Spleen (tissue), 11 donors: ENCODE results near the gene MBNL1. TPM values are rescaled to one million over a fixed set of nuclear protein-coding genes. Genes with fewer than 3 reads are reported as not detected.
"Not testable (repeated sequence)": the region's sequence is repeated elsewhere in the genome, so short reads cannot be mapped to it uniquely, and the experiment has no call there.

Source experiments
- DNase-seq: peaks from one replicate; pipeline ENCODE4 v3.0.0-alpha.2; 2020
- H3K27ac ChIP-seq, 8 donors: fragments of 200-600 bp; sonication (generic) in 7 of 8; 1 replicate in 4 of 8; 2 replicates in 4 of 8; pipeline versions ENCODE4 v1.5.0 to v1.8.0; 2016 to 2021; ENCODE audit warnings: inconsistent platforms in 4 of 8, mild to moderate bottlenecking in 4 of 8, moderate library complexity in 1 of 8
- H3K27me3 ChIP-seq, 7 donors: fragments of 200-600 bp; sonication (generic) in 6 of 7; replicated peaks in 1 of 7; 1 replicate in 4 of 7; 2 replicates in 3 of 7; pipeline versions ENCODE4 v1.5.0 to v1.8.0; 2016 to 2021; ENCODE audit warnings: inconsistent platforms in 3 of 7, mild to moderate bottlenecking in 1 of 7
- H3K36me3 ChIP-seq, 6 donors: fragments of 200-600 bp; sonication (generic) in 5 of 6; 1 replicate in 4 of 6; 2 replicates in 2 of 6; pipeline versions ENCODE4 v1.5.0 to v1.8.0; 2016 to 2021; ENCODE audit warnings: inconsistent platforms in 2 of 6
- H3K4me1 ChIP-seq, 6 donors: fragments of 200-600 bp; sonication (generic) in 5 of 6; 1 replicate in 3 of 6; 2 replicates in 3 of 6; pipeline versions ENCODE4 v1.5.0 to v1.8.0; 2016 to 2021; ENCODE audit warnings: inconsistent platforms in 3 of 6
- H3K4me3 ChIP-seq, 8 donors: fragments of 200-600 bp; sonication (generic) in 7 of 8; 1 replicate in 4 of 8; 2 replicates in 4 of 8; pipeline versions ENCODE4 v1.5.0 to v1.8.0; 2016 to 2021; ENCODE audit warnings: inconsistent platforms in 4 of 8, mild to moderate bottlenecking in 4 of 8, moderate library complexity in 2 of 8
- H3K9me3 ChIP-seq, 8 donors: fragments of 200-600 bp; sonication (generic) in 7 of 8; 1 replicate in 4 of 8; 2 replicates in 4 of 8; pipeline versions ENCODE4 v1.5.0 to v1.8.0; 2016 to 2021; ENCODE audit warnings: inconsistent platforms in 4 of 8
- POLR2A ChIP-seq, 3 donors: fragments of 450-650 bp; IDR thresholded peaks; one replicate each; pipeline ENCODE4 v1.5.1; 2017; ENCODE audit warnings: antibody characterized with exemption in 3 of 3, mild to moderate bottlenecking in 1 of 3
- POLR2AphosphoS5 ChIP-seq, 3 donors: sonication (generic); formaldehyde crosslinking; IDR thresholded peaks; one replicate each; pipeline ENCODE4 v1.5.1; 2017; ENCODE audit warnings: antibody characterized with exemption in 3 of 3
- WGBS, 5 donors: extraction: QIAGEN DNeasy Blood & Tissue Kit in 3 of 5; methylation state at CpG; one replicate each; pipeline versions ENCODE4 v1.1.5 to v1.1.7; 2013 to 2018; 5-methylcytosine and 5-hydroxymethylcytosine counted together
- intact Hi-C: fragments of 100-400 bp; cut with DNase I; formaldehyde crosslinking; loops from one replicate; pipeline ENCODE4 v1.15.0; 2023; ENCODE audit warnings: low total_unique reads
- polyA plus RNA-seq, 3 donors: library from polyadenylated mRNA; stranded (reverse); fragments of 200-250 nt; gene quantifications; one replicate each; pipeline ENCODE4 v1.2.1, GENCODE V29; 2013
- total RNA-seq, 7 donors: library from RNA; depleted of rRNA in 3 of 7; stranded (reverse); fragments of >200 nt in 3 of 7; fragmentation: NEBNext Ultra II Directional in 4 of 7; extraction: Animal tissue kit (Norgen Biotek cat#: 25700) in 4 of 7; gene quantifications; one replicate each; pipeline versions ENCODE4 v1.1.0 to v1.2.1, GENCODE V29; 2016 to 2021
- TF ChIP-seq, protein P1 (sequence below), 11 experiments: fragments of 200-600 bp in 7 of 11; fragments of 450-650 bp in 4 of 11; sonication (generic) in 4 of 11; IDR thresholded peaks in 8 of 11; conservative IDR thresholded peaks in 3 of 11; 1 replicate in 7 of 11; 2 replicates in 4 of 11; pipeline versions ENCODE4 v1.4.0 to v1.8.0; 2016 to 2021; ENCODE audit warnings: antibody characterized with exemption in 11 of 11, inconsistent platforms in 4 of 11, mild to moderate bottlenecking in 1 of 11
- donor health status: healthy with polysubstance abuse.
- donor health status: DM: no; HTN: no; CAD: no; lungs with moderate emphysema.
- donor health status: DM: no; HTN: no; CAD: no.
- donor health status: Bipolar disorder and iron deficiency.
- donor health status: healthy.
- donor health status: DM: no; HTN: no; CAD: no.
- donor health status: DM: yes; HTN: yes; CAD: no.

The MBNL1 gene
- total and polyA plus RNA-seq, 10 donors, result 64.7 to 491 (median 296) TPM

DNA sequence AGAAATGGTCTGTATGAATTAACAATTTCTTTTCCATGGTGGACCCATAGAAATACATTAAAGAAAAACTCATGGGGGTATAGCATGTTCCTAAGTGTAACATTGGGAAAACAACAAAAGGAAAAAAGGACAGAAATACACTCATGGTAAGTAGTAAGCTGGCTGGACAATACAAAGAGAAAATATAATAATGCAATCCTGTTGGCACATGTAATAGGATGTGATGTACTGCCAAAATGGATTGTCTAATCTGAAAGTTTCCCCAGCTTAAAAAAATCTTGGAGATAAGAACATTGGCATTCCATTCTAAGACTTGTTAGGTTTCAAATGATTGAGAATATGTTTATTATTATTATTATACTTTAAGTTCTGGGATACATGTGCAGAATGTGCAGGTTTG is 128.1 kb downstream of the MBNL1 start:
- Histone ChIP-seq H3K27me3 (no peaks in the 10 kb centered on the region), H3K4me3 (no peak overlapping the region), H3K4me1 (peaks cover 30 to 99% (median 74%) of the 10 kb centered on the region in 6 donors), H3K27ac (peak overlapping the region in 1 of 8 donors; percentile 20), H3K36me3 (peaks cover 0 to 36% (median 5%) of the 10 kb centered on the region in 6 donors), H3K9me3 (peaks cover 0 to 3% (median 0%) of the 10 kb centered on the region in 8 donors)
- no peak for DNase-seq
- TF ChIP-seq, protein P1, sequence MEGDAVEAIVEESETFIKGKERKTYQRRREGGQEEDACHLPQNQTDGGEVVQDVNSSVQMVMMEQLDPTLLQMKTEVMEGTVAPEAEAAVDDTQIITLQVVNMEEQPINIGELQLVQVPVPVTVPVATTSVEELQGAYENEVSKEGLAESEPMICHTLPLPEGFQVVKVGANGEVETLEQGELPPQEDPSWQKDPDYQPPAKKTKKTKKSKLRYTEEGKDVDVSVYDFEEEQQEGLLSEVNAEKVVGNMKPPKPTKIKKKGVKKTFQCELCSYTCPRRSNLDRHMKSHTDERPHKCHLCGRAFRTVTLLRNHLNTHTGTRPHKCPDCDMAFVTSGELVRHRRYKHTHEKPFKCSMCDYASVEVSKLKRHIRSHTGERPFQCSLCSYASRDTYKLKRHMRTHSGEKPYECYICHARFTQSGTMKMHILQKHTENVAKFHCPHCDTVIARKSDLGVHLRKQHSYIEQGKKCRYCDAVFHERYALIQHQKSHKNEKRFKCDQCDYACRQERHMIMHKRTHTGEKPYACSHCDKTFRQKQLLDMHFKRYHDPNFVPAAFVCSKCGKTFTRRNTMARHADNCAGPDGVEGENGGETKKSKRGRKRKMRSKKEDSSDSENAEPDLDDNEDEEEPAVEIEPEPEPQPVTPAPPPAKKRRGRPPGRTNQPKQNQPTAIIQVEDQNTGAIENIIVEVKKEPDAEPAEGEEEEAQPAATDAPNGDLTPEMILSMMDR (IDR thresholded peaks at IDR 0.05 in 8 of 11, conservative IDR thresholded peaks at IDR 0.05 in 3 of 11), result no peak
- TF ChIP-seq POLR2A (IDR thresholded peaks at IDR 0.05) (no peak), POLR2AphosphoS5 (IDR thresholded peaks at IDR 0.05) (no peak)
- intact Hi-C loops, result no loop called here

DNA sequence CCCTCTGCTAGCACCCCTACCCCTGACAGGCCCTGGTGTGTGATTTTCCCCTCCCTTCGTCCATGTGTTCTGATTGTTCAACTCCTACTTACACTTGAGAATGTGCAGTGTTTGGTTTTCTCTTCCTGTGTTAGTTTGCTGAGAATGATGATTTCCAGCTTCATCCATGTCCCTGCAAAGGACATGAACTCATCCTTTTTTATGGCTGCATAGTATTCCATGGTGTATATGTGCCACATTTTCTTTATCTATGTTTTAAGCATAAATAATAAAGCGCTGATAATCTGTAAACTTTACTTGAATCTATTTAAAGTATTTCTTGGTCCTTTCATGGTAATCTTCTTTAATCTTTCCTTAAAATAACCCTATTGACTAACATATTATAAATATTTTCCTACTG is 128.6 kb downstream of the MBNL1 start:
- TF ChIP-seq POLR2AphosphoS5 (IDR thresholded peaks at IDR 0.05), result peak in 1 of 3 donors; percentile 32

GRCh38 chr3:152398495-152398894 is 129.8 kb downstream of the MBNL1 start:
- Histone ChIP-seq H3K27me3 (no peaks in the 10 kb centered on the region), H3K4me1 (peaks cover 33 to 99% (median 77%) of the 10 kb centered on the region in 6 donors), H3K36me3 (peaks cover 0 to 36% (median 5%) of the 10 kb centered on the region in 6 donors), H3K9me3 (peaks cover 0 to 3% (median 0%) of the 10 kb centered on the region in 8 donors), H3K27ac (peak overlapping the region in 6 of 8 donors; percentile 30 to 91 (median 61)), H3K4me3 (no peak overlapping the region)
- intact Hi-C loops, result no loop called here
- TF ChIP-seq, protein P1 (IDR thresholded peaks at IDR 0.05 in 8 of 11, conservative IDR thresholded peaks at IDR 0.05 in 3 of 11), result no peak
- TF ChIP-seq POLR2A (IDR thresholded peaks at IDR 0.05), result no peak
- TF ChIP-seq POLR2AphosphoS5 (IDR thresholded peaks at IDR 0.05), result no peak
- no peak for DNase-seq

More for the DNA sequence above, 128.6 kb downstream of the MBNL1 start:
- DNase-seq, intact Hi-C loops, H3K27me3 ChIP-seq, H3K9me3 ChIP-seq, H3K4me3 ChIP-seq: not testable (repeated sequence)
- WGBS, 5 donors, result 95 to 98% (median 96%) methylated on average over 2 of the region's 2 CpGs
- H3K4me1 ChIP-seq, result peaks cover 31 to 99% (median 74%) of the 10 kb centered on the region in 6 donors
- H3K36me3 ChIP-seq, result peaks cover 0 to 36% (median 5%) of the 10 kb centered on the region in 6 donors
- peak overlapping the region in 1 of 8 donors; percentile 20 for H3K27ac ChIP-seq

GRCh38 chr3:152399374-152399773 is 130.6 kb downstream of the MBNL1 start:
- intact Hi-C loops, result no loop called here
- DNase-seq, result no peak
- H3K36me3 ChIP-seq, result peaks cover 0 to 32% (median 5%) of the 10 kb centered on the region in 6 donors
- TF ChIP-seq, protein P1 (IDR thresholded peaks at IDR 0.05 in 8 of 11, conservative IDR thresholded peaks at IDR 0.05 in 3 of 11), result no peak
- peak overlapping the region in 5 of 8 donors; percentile 43 to 91 (median 67) for H3K27ac ChIP-seq
- peaks cover 33 to 99% (median 78%) of the 10 kb centered on the region in 6 donors for H3K4me1 ChIP-seq
- H3K4me3 ChIP-seq, result no peak overlapping the region
- H3K27me3 ChIP-seq, result no peaks in the 10 kb centered on the region
- peaks cover 0 to 3% (median 0%) of the 10 kb centered on the region in 8 donors for H3K9me3 ChIP-seq

- H3K36me3 ChIP-seq, result peaks cover 0 to 17% (median 5%) of the 10 kb centered on the region in 6 donors
- H3K4me1 ChIP-seq, result peaks cover 42 to 100% (median 86%) of the 10 kb centered on the region in 6 donors
- TF ChIP-seq, protein P1 (IDR thresholded peaks at IDR 0.05 in 8 of 11, conservative IDR thresholded peaks at IDR 0.05 in 3 of 11), result no peak
- TF ChIP-seq POLR2A (IDR thresholded peaks at IDR 0.05) (no peak), POLR2AphosphoS5 (IDR thresholded peaks at IDR 0.05) (no peak)
- peak overlapping the region in 4 of 8 donors; percentile 19 to 91 (median 66) for H3K27ac ChIP-seq
- DNase-seq, result no peak
- H3K9me3 ChIP-seq, result peaks cover 0 to 3% (median 0%) of the 10 kb centered on the region in 8 donors
- intact Hi-C loops, result no loop called here
- no peak overlapping the region for H3K4me3 ChIP-seq
- no peaks in the 10 kb centered on the region for H3K27me3 ChIP-seq
Observed at GRCh38 chr3:152400887-152401286, 132.2 kb downstream of the MBNL1 start.
